AG09309 (cell line): ENCODE measurements around the gene HCRTR2.

Experiments used
- DNase-seq: peaks from one replicate; pipeline ENCODE4 v3.0.0-alpha.2; 2010; ENCODE audit warnings: low read depth
- H3K4me3 ChIP-seq: 2 replicates; pipeline ENCODE4 v1.5.1; 2011; ENCODE audit warnings: mild to moderate bottlenecking, low read depth, low read length, moderate library complexity; ENCODE audit not compliant: control insufficient read depth
- CTCF ChIP-seq: IDR thresholded peaks from 2 replicates; pipeline ENCODE4 v1.5.1; 2011; ENCODE audit warnings: mild to moderate bottlenecking, low read depth, low read length, inconsistent platforms; ENCODE audit not compliant: insufficient read depth, control insufficient read depth; ENCODE audit errors: missing control alignments

Gene HCRTR2

GRCh38 chr6:55174211-55175026 is at the start of gene HCRTR2:
HCRTR2 (plus strand) TSS chr6:55174515; CDS start chr6:55174588, 73 bp downstream.
- TF ChIP-seq CTCF = no peak
- no peak within 1 kb of the TSS; the same call in 1 of the 2 replicates for H3K4me3 ChIP-seq
- DNase-seq = no peak

- no peak for DNase-seq
- no peak for TF ChIP-seq CTCF
- H3K4me3 ChIP-seq = no peak overlapping the region
These were observed 43.5 kb upstream of the HCRTR2 start for GRCh38 chr6:55130806-55131324.

- no peak overlapping the region for H3K4me3 ChIP-seq
- DNase-seq = no peak
These were observed 42.7 kb upstream of the HCRTR2 start for GRCh38 chr6:55131616-55132015.

GRCh38 chr6:55136916-55137315 is 37.4 kb upstream of the HCRTR2 start:
- no peak for DNase-seq
- no peak overlapping the region for H3K4me3 ChIP-seq
- TF ChIP-seq CTCF = no peak

More at GRCh38 chr6:55131616-55132015, 42.7 kb upstream of the HCRTR2 start:
- no peak for TF ChIP-seq CTCF

GRCh38 chr6:55137929-55138693 is 36.2 kb upstream of the HCRTR2 start:
- H3K4me3 ChIP-seq = no peak overlapping the region
- DNase-seq = no peak
- TF ChIP-seq CTCF = no peak

- no peak overlapping the region for H3K4me3 ChIP-seq
- no peak for DNase-seq
- no peak for TF ChIP-seq CTCF
These were observed 32.7 kb upstream of the HCRTR2 start for GRCh38 chr6:55141611-55142010.
